Mucosa of descending colon (tissue), 3 donors: Measurements from ENCODE around the gene TF. TPM values are rescaled to one million over a fixed set of nuclear protein-coding genes. Genes with fewer than 3 reads are reported as not detected.

ENCODE experiments used
- ATAC-seq: fragments of 200-7000 bp; cut with Tn5 transposase; one replicate; pipeline ENCODE4 v1.9.1; 2020; ENCODE audit warnings: mild to moderate bottlenecking, moderate library complexity
- DNase-seq, 3 donors: peaks; one replicate each; pipeline ENCODE4 v3.0.0-alpha.2; 2020
- H3K36me3 ChIP-seq: fragments of 200-600 bp; one replicate; pipeline ENCODE4 v1.8.0; 2021; ENCODE audit warnings: low read depth, mild to moderate bottlenecking
- H3K4me1 ChIP-seq: fragments of 200-600 bp; one replicate; pipeline ENCODE4 v1.8.0; 2021; ENCODE audit warnings: low read depth, mild to moderate bottlenecking
- H3K4me3 ChIP-seq: fragments of 200-600 bp; one replicate; pipeline ENCODE4 v1.8.0; 2021; ENCODE audit warnings: mild to moderate bottlenecking
- H3K9me3 ChIP-seq: fragments of 200-600 bp; one replicate; pipeline ENCODE4 v1.8.0; 2021; ENCODE audit warnings: mild to moderate bottlenecking
- CTCF ChIP-seq: fragments of 200-600 bp; IDR thresholded peaks from one replicate; pipeline ENCODE4 v1.8.0; 2022; ENCODE audit warnings: antibody characterized with exemption, mild to moderate bottlenecking
- intact Hi-C, 2 donors: fragments of 100-400 bp; cut with DNase I in 1 of 2; cut with micrococcal nuclease in 1 of 2; formaldehyde crosslinking; loops; one replicate each; pipeline versions ENCODE4 v1.11.0 to v1.11.1; 2022; cut with DNase I, micrococcal nuclease
- total RNA-seq, 3 donors: library from RNA; stranded (reverse); fragmentation: NEBNext Ultra II Directional in 2 of 3; extraction: Animal tissue kit (Norgen Biotek cat#: 25700) in 2 of 3; gene quantifications; one replicate each; pipeline versions ENCODE4 v1.2.1 to v1.2.4, GENCODE V29; 2021 to 2023
- donor health status: DM: no; HTN: no; CAD: no; lungs with moderate emphysema.
- donor health status: DM: no; HTN: no; CAD: no.
- donor health status: DM: no; HTN: yes; CAD: no.

Gene TF
- total RNA-seq, 3 donors from 2014 or later: 0.51 to 13.5 (median 4.6) TPM

- no peaks in the 10 kb centered on the region for H3K4me1 ChIP-seq
- TF ChIP-seq CTCF: no peak
- H3K4me3 ChIP-seq: no peak overlapping the region
- ATAC-seq: no peak
- intact Hi-C loops: no loop called here
- no peak for DNase-seq
- no peaks in the 10 kb centered on the region for H3K9me3 ChIP-seq
- H3K36me3 ChIP-seq: no peaks in the 10 kb centered on the region
These were observed 89.8 kb downstream of the TF start for GRCh38 chr3:133835961-133836360.

- H3K4me1 ChIP-seq: no peaks in the 10 kb centered on the region
- TF ChIP-seq CTCF: no peak
- no peaks in the 10 kb centered on the region for H3K36me3 ChIP-seq
- ATAC-seq: no peak
- intact Hi-C loops: no loop called here
- H3K4me3 ChIP-seq: no peak overlapping the region
- DNase-seq: no peak
- no peaks in the 10 kb centered on the region for H3K9me3 ChIP-seq
These were observed 90.4 kb downstream of the TF start for GRCh38 chr3:133836497-133837158.

DNA sequence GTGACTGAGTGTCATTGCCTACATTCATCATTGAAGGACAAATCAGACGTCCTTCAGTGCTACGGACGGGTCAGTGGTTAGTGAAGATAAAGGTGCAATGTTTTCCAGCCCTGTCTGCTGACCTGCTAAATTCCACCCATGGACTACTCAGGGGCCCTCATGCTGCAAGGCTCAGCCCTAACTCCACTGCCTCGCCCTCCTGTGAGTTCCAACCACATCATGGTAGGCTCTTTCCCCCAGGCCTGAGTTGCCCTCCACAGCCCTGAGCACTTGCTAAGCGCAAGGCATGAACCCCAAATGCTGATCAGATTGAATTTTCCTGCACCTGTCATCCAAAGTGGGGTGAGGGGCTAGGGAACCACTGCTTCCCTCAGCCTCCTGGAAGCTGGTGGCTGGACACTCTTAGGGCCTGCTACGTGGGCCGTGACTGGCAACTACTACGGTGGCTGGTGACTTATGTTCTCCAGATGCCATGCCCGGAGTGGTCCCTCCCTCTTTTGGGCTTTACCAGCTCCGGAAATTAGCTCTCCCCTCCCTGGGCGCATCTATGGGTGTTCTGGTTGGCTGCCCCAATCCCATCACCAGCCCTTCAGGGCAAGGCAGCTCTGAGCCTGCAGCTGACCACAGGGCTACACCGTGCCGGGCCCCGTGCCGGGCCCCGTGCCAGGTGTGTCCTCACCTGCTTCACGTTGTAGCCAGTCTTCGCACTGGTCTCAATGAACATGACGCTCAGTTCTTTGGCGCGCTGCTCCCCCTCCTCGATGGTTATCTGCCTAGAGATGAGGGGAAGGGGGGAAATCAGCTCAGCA, 91.5 kb downstream of the TF start:
- ATAC-seq (no peak), DNase-seq (no peak)
- Histone ChIP-seq H3K36me3 (no peaks in the 10 kb centered on the region), H3K4me3 (no peak overlapping the region), H3K9me3 (no peaks in the 10 kb centered on the region), H3K4me1 (no peaks in the 10 kb centered on the region)
- TF ChIP-seq CTCF: no peak
- intact Hi-C loops: no loop called here

GRCh38 chr3:133838296-133838789, 92.2 kb downstream of the TF start:
- ATAC-seq (no peak), DNase-seq (no peak)
- TF ChIP-seq CTCF: no peak
- H3K36me3 ChIP-seq: no peaks in the 10 kb centered on the region
- no peaks in the 10 kb centered on the region for H3K4me1 ChIP-seq
- H3K4me3 ChIP-seq: no peak overlapping the region
- intact Hi-C loops: no loop called here
- no peaks in the 10 kb centered on the region for H3K9me3 ChIP-seq

DNA sequence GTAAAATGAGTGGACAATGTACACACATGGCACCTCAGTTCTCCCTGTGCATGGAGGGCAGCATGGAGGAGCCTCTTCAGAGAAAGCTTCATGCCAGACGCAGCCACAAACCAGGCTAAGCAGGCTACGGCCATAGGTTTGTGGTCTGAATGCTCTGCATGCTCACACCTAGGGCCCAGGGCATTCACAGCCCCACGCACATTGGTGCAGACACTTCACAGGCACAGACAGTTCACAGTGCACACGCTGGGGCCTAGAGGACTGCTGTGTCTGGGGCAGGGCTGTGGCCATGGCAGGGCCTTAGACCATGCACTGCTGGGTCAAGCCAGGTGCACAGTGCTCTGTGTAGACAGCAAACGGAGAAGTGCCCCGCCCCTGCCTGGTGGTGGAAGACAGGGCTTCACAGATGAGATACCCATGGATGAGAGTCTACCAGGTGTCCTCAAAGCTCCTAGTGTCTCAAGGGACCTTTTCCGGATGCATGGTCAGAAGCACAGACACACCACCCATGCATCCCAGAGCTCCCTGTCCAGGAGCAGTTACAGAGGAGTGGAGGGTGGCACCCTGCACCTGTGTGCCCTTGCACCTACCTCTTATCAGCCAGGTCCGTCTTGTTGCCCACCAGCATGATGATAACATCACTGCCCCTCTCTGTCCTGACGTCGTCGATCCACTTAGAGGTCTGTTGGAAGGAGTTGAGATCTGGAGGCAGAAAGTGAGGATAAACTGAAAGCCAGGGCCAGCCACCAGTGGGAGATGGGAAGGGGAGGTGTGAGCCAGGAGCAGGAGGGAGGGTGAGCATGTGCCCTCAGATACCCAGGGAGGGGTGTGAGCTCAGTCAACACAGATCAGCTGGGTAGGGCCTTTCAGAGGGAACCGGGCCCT, 93.0 kb downstream of the TF start:
- TF ChIP-seq CTCF: no peak
- DNase-seq (no peak), ATAC-seq (no peak)
- H3K9me3 ChIP-seq: no peaks in the 10 kb centered on the region
- H3K4me1 ChIP-seq: no peaks in the 10 kb centered on the region
- no peaks in the 10 kb centered on the region for H3K36me3 ChIP-seq
- intact Hi-C loops: no loop called here
- H3K4me3 ChIP-seq: no peak overlapping the region
